Aorta (tissue), 5 donors: ENCODE measurements around the gene ABLIM3. TPM values are rescaled to one million over a fixed set of nuclear protein-coding genes. Genes with fewer than 3 reads are reported as not detected.

Experiments used
- ATAC-seq: fragments of 200-7000 bp; cut with Tn5 transposase; one replicate; pipeline ENCODE4 v1.9.1; 2022; ENCODE audit warnings: moderate library complexity; ENCODE audit not compliant: low FRiP score
- DNase-seq, 2 donors: peaks; one replicate each; pipeline ENCODE4 v3.0.0-alpha.2; 2020
- H3K27ac ChIP-seq, 2 donors: one replicate each; pipeline ENCODE4 v1.5.1; 2013; ENCODE audit warnings: low read length in 2 of 2, mild to moderate bottlenecking in 2 of 2, moderate library complexity in 2 of 2, control low read depth in 1 of 2, inconsistent platforms in 1 of 2, low read depth in 1 of 2
- H3K27me3 ChIP-seq, 2 donors: one replicate each; pipeline ENCODE4 v1.6.1; 2013; ENCODE audit warnings: control low read depth in 1 of 2, low read length in 1 of 2, mild to moderate bottlenecking in 1 of 2, moderate library complexity in 1 of 2; ENCODE audit not compliant: insufficient read depth in 2 of 2, control insufficient read depth in 1 of 2
- H3K36me3 ChIP-seq, 2 donors: one replicate each; pipeline ENCODE4 v1.6.1; 2013; ENCODE audit warnings: control low read depth in 1 of 2, low read length in 1 of 2, mild to moderate bottlenecking in 1 of 2; ENCODE audit not compliant: insufficient read depth in 2 of 2, control insufficient read depth in 1 of 2
- H3K4me1 ChIP-seq, 2 donors: one replicate each; pipeline ENCODE4 v1.6.1; 2013; ENCODE audit warnings: low read length in 2 of 2, control low read depth in 1 of 2, mild to moderate bottlenecking in 1 of 2, moderate library complexity in 1 of 2; ENCODE audit not compliant: insufficient read depth in 2 of 2, control insufficient read depth in 1 of 2
- H3K4me3 ChIP-seq, 2 donors: one replicate each; pipeline ENCODE4 v1.5.1; 2013; ENCODE audit warnings: low read length in 2 of 2, control low read depth in 1 of 2, mild to moderate bottlenecking in 1 of 2
- H3K9me3 ChIP-seq: one replicate; pipeline ENCODE4 v1.6.1; 2013; ENCODE audit warnings: mild to moderate bottlenecking, low read length; ENCODE audit not compliant: control insufficient read depth
- WGBS, 2 donors: extraction: QIAGEN DNeasy Blood & Tissue Kit; methylation state at CpG; one replicate each; pipeline ENCODE4 v1.1.7; 2013; 5-methylcytosine and 5-hydroxymethylcytosine counted together
- intact Hi-C, 2 donors: fragments of 100-400 bp; cut with DNase I; formaldehyde crosslinking; loops; one replicate each; pipeline versions ENCODE4 v1.14.2 to v1.15.0; 2022
- polyA plus RNA-seq, 2 donors: library from polyadenylated mRNA; stranded (reverse); fragments of 200-250 nt; gene quantifications; one replicate each; pipeline ENCODE4 v1.2.3, GENCODE V29; 2013
- total RNA-seq, 2 donors: library from RNA; stranded (reverse); fragmentation: NEBNext Ultra II Directional; extraction: Animal tissue kit (Norgen Biotek cat#: 25700); gene quantifications; one replicate each; pipeline ENCODE4 v1.2.1, GENCODE V29; 2021
- donor health status: healthy with polysubstance abuse.
- donor health status: Bipolar disorder and iron deficiency.
- donor health status: DM: no; HTN: no; CAD: no.
- donor health status: DM: no; HTN: no; CAD: no.
- donor health status: DM: yes; HTN: yes; CAD: no.

ABLIM3 gene
- total and polyA plus RNA-seq, 4 donors: 15.8 to 46.0 (median 38.7) TPM

DNA sequence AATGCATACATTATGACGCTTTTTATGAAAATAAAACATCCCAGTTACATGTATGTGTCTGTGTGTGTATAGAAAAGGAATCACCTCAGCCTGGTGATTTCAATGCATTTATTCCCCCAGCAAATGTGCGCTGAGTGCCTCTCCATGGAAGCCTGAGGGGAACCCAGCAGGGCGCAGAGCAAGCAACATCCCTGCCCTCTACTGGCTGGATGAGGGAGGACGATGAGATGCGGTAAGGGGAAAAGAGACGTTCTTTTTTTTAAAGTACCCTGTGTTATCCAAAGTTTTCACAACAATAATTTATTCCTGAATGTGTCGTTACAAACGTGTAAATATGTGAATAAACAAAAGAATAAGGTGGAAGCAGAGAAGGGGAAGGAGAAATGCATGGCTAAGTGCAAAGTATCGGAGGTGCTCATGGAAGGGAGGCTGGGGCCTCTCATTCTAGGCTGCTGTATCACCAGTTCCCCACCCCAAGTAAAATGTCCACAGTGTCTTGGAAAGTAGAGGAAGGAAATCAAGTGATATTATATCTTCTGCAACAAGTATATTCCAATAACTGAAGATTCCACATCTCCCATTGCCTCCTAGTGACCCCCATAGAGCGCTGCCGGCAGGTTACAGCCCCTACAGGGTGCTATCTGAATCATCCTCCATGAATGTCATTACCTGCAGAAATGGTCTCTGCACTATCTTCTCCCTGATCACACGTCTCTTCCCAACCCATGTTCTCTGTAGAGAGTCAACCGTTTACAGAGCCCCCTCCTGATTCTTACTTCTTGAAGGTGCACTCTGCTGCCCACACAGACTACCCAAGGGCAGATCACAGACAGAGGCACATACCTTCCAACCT lies 13.0 kb upstream of the ABLIM3 start:
- Histone ChIP-seq H3K4me1 (no peaks in the 10 kb centered on the region), H3K27me3 (no peaks in the 10 kb centered on the region), H3K36me3 (no peaks in the 10 kb centered on the region), H3K9me3 (no peaks in the 10 kb centered on the region), H3K4me3 (no peak overlapping the region), H3K27ac (no peak overlapping the region)
- DNase-seq (no peak), ATAC-seq (no peak)
- WGBS, 2 donors: 48% methylated on average over 13 of the region's 13 CpGs
- intact Hi-C loops: no loop called here

DNA sequence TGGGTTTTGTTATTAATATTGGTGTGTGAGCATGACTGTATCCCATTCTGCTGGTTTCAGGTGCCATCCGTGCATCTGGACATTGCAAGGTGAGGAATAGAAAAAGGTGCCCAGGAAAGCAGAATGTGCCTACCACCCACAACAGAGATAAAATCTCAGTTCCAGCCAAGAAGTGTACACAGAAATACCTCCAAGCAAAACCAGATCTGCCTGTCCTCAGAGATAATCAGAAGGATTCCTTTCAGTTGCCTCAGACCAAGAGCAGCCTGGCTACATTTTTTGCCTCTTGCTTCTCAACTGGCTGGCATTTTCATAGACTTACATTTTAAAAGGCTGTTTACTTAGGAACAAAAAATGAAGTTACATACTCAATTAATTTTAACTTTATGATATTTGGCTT lies 12.1 kb upstream of the ABLIM3 start:
- H3K36me3 ChIP-seq: no peaks in the 10 kb centered on the region
- DNase-seq: no peak
- no peaks in the 10 kb centered on the region for H3K4me1 ChIP-seq
- H3K27ac ChIP-seq: no peak overlapping the region
- H3K9me3 ChIP-seq: no peaks in the 10 kb centered on the region
- no peak overlapping the region for H3K4me3 ChIP-seq
- intact Hi-C loops: no loop called here
- WGBS, 2 donors: 91 to 95% methylated on average over 1 of the region's 1 CpG
- ATAC-seq: no peak
- no peaks in the 10 kb centered on the region for H3K27me3 ChIP-seq

GRCh38 chr5:149130121-149130914 lies 11.0 kb upstream of the ABLIM3 start:
- Histone ChIP-seq H3K36me3 (no peaks in the 10 kb centered on the region), H3K4me3 (no peak overlapping the region), H3K27ac (no peak overlapping the region), H3K9me3 (no peaks in the 10 kb centered on the region), H3K4me1 (no peaks in the 10 kb centered on the region), H3K27me3 (no peaks in the 10 kb centered on the region)
- no peak for DNase-seq
- ATAC-seq: no peak
- intact Hi-C loops: no loop called here
- WGBS, 2 donors: 46 to 56% methylated on average over 8 of the region's 8 CpGs

GRCh38 chr5:149132474-149132873 lies 8.8 kb upstream of the ABLIM3 start:
- no peak for ATAC-seq
- WGBS, 2 donors: 86 to 87% methylated on average over 1 of the region's 1 CpG
- Histone ChIP-seq H3K4me1 (no peaks in the 10 kb centered on the region), H3K27ac (no peak overlapping the region), H3K4me3 (no peak overlapping the region), H3K27me3 (no peaks in the 10 kb centered on the region), H3K9me3 (no peaks in the 10 kb centered on the region), H3K36me3 (no peaks in the 10 kb centered on the region)
- intact Hi-C loops: no loop called here
- DNase-seq: no peak

DNA sequence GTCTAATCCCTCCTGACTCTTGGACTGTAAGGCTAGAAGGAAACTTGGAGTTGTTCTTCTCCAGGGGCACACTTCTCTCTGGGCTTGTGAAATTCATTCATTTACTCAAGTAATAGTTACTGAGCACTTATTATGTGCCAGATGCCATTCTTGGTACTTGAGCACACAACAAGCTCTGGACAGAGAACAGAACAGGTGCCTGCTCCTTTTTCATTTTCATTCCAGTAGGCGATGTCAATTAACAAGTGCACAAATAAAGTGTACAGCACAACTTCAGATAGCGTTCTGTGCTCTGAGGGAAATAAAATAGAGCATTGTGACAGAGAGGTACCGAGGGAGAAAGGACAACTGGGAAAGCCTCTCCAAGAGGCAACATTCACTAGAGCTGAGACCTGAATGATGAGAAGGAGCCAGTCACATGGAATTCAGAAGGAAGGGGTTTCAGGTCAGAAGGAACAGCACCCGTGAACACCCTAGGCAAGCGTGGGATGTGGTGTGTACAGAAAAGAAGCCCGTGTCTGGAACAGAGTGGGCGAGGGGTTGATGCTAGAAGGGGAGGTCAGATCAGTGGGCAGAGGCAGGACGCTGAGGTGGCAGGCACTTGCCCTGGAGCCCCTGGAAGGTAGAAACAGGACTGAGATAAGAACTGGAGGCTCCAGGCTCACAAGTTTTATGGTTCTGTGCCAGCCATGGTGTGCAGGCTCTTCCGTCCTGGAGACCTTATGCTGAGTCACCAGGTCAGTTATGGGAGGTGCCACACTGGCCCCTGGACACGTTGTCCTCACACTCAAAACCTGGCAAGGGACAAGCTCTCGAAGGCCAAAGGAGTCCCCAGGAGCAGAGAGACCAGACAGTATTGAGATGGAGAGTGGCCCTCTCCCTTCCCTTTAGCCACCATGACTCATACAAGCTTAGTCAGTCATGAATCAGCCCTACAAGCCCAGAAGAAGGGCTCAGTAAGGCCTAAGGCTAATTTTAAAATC lies 7.2 kb upstream of the ABLIM3 start:
- Histone ChIP-seq H3K27ac (no peak overlapping the region), H3K9me3 (no peaks in the 10 kb centered on the region), H3K4me3 (no peak overlapping the region), H3K36me3 (no peaks in the 10 kb centered on the region), H3K4me1 (no peaks in the 10 kb centered on the region), H3K27me3 (no peaks in the 10 kb centered on the region)
- WGBS, 2 donors: 69 to 73% methylated on average over 11 of the region's 11 CpGs
- intact Hi-C loops: no loop called here
- DNase-seq: peak; percentile 70 to 81
- ATAC-seq: peak; percentile 71

DNA sequence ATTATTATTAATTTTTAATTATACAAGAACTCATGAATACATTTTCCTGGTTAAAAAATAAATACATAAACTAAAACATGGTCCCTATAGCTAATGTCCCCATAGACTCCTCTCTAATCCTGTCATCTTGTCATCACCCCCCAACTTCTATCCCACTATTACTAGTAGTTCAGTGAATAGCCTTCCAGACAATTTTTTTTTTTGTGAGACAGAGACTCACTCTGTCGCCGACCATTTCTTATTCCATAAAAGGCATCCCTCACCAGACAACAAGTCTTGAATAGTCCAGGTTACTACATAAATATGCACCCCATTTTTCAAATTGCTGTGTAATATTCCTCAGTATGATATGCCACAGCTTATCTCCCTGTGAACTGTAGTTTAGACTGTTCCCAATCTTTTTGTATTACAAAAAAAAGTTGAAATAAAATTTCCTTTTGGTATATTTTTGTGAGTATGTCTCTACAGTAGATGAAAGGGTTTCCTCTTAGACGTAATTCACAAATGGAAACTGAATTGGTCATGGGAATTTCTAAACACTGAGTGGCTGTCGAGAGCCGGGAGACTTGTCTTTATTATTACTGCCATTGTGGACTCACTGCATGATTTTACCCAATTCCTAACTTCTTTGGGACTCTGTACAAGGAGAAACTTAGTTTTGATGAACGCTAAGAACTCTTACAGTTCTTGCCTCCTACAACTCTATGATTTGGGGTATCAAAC lies 6.4 kb upstream of the ABLIM3 start:
- no peak for DNase-seq
- no peak for ATAC-seq
- no peaks in the 10 kb centered on the region for H3K9me3 ChIP-seq
- intact Hi-C loops: no loop called here
- WGBS, 2 donors: 72 to 74% methylated on average over 6 of the region's 6 CpGs
- no peak overlapping the region for H3K4me3 ChIP-seq
- no peaks in the 10 kb centered on the region for H3K27me3 ChIP-seq
- H3K27ac ChIP-seq: no peak overlapping the region
- H3K4me1 ChIP-seq: no peaks in the 10 kb centered on the region
- H3K36me3 ChIP-seq: no peaks in the 10 kb centered on the region

DNA sequence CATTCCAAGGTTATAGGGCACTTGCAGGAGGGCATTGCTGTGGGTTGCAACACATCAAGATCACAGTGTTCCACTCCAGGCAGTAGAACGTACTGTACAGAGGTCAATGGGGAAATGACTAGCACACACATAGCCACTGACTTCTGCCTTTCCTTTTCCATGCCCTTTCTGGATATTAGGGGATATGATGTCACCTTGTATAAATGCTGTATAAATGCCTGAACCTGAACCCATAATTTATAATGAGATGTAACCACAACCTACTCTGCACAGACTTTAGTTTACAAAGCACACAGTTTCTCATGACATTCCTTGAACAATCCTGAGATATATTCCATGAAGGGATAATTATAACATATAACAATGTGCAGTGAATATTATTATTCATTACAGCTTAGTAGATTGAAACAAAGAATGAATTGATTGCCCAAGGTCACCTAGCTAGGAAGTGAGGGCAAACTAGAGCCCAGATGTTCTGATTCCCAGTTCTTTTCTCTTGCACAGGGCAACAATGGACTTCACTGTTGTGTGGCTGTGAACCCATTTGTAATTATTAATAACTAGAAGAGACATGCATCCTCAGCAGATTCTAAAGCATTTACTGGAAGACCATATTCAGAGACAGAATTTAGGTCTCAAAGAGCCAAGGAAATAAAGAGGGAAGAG lies 5.6 kb upstream of the ABLIM3 start:
- H3K36me3 ChIP-seq: no peaks in the 10 kb centered on the region
- no peak overlapping the region for H3K4me3 ChIP-seq
- H3K9me3 ChIP-seq: no peaks in the 10 kb centered on the region
- no peaks in the 10 kb centered on the region for H3K4me1 ChIP-seq
- no peak overlapping the region for H3K27ac ChIP-seq
- WGBS, 2 donors: 78 to 84% methylated on average over 1 of the region's 1 CpG
- DNase-seq (no peak), ATAC-seq (no peak)
- intact Hi-C loops: no loop called here
- H3K27me3 ChIP-seq: no peaks in the 10 kb centered on the region
